H54 (cell line): Measurements from ENCODE around the gene SP6.

Experiments used
- DNase-seq: peaks from one replicate; pipeline ENCODE4 v3.0.0; 2011; ENCODE audit warnings: low spot score, mixed read lengths; ENCODE audit not compliant: insufficient read length
- FAIRE-seq: peaks from 3 replicates; lab custom pipeline; 2011; peaks lifted over from hg19 to GRCh38; lab: Jason Lieb, UNC
- POLR2A ChIP-seq: IDR thresholded peaks from 2 replicates; pipeline ENCODE4 v1.6.1; 2011; ENCODE audit warnings: low read depth, mild to moderate bottlenecking, low read length

SP6 gene

GRCh38 chr17:47884905-47885730 lies 34.2 kb upstream of the SP6 start:
- no peak for DNase-seq
- no peak for TF ChIP-seq POLR2A
- no peak for FAIRE-seq

GRCh38 chr17:47884427-47884740 lies 33.4 kb upstream of the SP6 start:
- no peak for TF ChIP-seq POLR2A
- FAIRE-seq, result no peak
- DNase-seq, result no peak

GRCh38 chr17:47883589-47884426 lies 32.8 kb upstream of the SP6 start:
- FAIRE-seq (no peak), DNase-seq (no peak)
- TF ChIP-seq POLR2A, result no peak

GRCh38 chr17:47882695-47883588 lies 32.0 kb upstream of the SP6 start:
- DNase-seq (no peak), FAIRE-seq (no peak)
- TF ChIP-seq POLR2A, result no peak

- peak; percentile 42 for DNase-seq
- no peak for FAIRE-seq
Measured at GRCh38 chr17:47882247-47882646, 31.3 kb upstream of the SP6 start.

GRCh38 chr17:47879776-47880454 lies 29.0 kb upstream of the SP6 start:
- TF ChIP-seq POLR2A, result no peak

More at GRCh38 chr17:47882247-47882646, 31.3 kb upstream of the SP6 start:
- TF ChIP-seq POLR2A, result peak; percentile 12; the same call in 1 of the 2 replicates

GRCh38 chr17:47879028-47879585 lies 28.1 kb upstream of the SP6 start:
- no peak for FAIRE-seq
- no peak for DNase-seq
- TF ChIP-seq POLR2A, result no peak

More at GRCh38 chr17:47879776-47880454, 29.0 kb upstream of the SP6 start:
- FAIRE-seq, result no peak
- no peak for DNase-seq

- FAIRE-seq (no peak), DNase-seq (no peak)
- TF ChIP-seq POLR2A, result no peak
Measured at GRCh38 chr17:47878203-47879027, 27.5 kb upstream of the SP6 start.

- FAIRE-seq, result no peak
- TF ChIP-seq POLR2A, result no peak
- DNase-seq, result no peak
Measured at GRCh38 chr17:47877368-47878034, 26.5 kb upstream of the SP6 start.

- FAIRE-seq (no peak), DNase-seq (no peak)
- no peak for TF ChIP-seq POLR2A
Measured at GRCh38 chr17:47875011-47875985, 24.3 kb upstream of the SP6 start.
